ENCODE data around the gene PALM. TPM values are rescaled to one million over a fixed set of nuclear protein-coding genes. Genes with fewer than 3 reads are reported as not detected.
A peak's percentile ranks its signal among the peaks of the same experiment; 100 is the strongest.

The PALM gene
- total RNA-seq, 1 experiment from 2014 or later, result 43.7 TPM

DNA sequence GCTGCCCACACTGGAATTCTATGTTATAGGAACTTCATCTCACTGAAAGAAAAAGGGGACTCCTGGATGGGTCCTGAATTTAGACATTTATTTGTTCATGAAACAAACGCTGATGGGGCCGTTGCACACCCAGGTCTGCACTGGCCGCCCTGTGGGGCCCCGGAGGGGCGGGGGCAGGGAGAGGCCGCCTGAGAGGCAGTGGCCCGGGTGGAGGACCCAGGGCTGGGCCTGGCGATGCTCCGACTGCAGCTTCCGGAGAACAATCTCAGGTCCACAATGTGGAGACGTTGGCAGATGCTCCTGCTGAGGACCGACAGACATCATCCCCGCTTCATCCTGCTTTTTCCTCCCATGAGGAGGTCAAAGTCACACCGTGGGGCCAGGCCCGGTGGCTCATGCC is 72.2 kb downstream of the PALM start (continued):
- TF ChIP-seq ZNF274 (IDR thresholded peaks at IDR 0.05; ENCODE audit: low read depth, low read length), result no peak
- no peak for TF ChIP-seq EZH2 (IDR thresholded peaks at IDR 0.05)
- TF ChIP-seq JUND (IDR thresholded peaks at IDR 0.05), result no peak

DNA sequence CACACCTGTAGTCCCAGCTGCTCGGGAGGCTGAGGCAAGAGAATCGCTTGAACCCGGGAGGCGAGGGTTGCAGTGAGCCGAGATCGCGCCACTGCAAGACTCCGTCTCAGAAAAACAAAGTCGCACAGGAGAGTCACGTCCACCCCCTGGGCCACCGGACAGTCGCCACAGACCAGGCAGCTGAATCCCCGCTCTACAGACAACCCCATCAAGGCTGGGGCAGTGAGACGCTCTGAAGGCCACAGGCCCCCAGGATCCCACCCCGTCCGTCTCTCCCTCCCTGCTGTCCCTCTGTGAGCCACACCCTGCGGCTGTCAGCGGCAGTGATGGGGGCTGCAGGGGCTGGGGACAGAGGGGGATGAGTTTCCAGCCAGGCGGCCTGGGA is 73.1 kb downstream of the PALM start:
- CTCF ChIA-PET, result no interaction called here
- H3K27me3 ChIP-seq (ENCODE audit: insufficient read depth, low read length), result no peaks in the 10 kb centered on the region
- RAD21 ChIA-PET (ENCODE audit: low non-redundant PET in 1 of 2, low total read pairs in 2 of 2, uncharacterized antibody in 2 of 2, unreplicated experiment in 2 of 2), result no interaction called here
- H3K4me3 ChIP-seq (replicated peaks in 1 of 2; ENCODE audit: low read depth in 1 of 2, low read length in 2 of 2), result peak overlapping the region in 1 of 2 experiments; percentile 49; a peak in 2 of 4 replicates
- H3K4me1 ChIP-seq (ENCODE audit: control insufficient read depth in 1 of 2, insufficient read depth in 2 of 2, low read length in 2 of 2), result peaks cover 30 to 38% of the 10 kb centered on the region in 2 experiments
- peak overlapping the region; percentile 93 for H3K4me2 ChIP-seq (ENCODE audit: low read length)
- no peaks in the 10 kb centered on the region for H4K20me1 ChIP-seq (ENCODE audit: insufficient read depth)
- TF ChIP-seq ELF1 (IDR thresholded peaks at IDR 0.05; ENCODE audit: borderline replicate concordance, low read depth) (no peak), CBX3 (IDR thresholded peaks at IDR 0.05; ENCODE audit: low read depth) (no peak), ZFX (IDR thresholded peaks at IDR 0.05) (no peak), POLR2A (IDR thresholded peaks at IDR 0.05; ENCODE audit: borderline replicate concordance, extremely low read depth, insufficient read depth, insufficient read length) (no peak), SIN3A (IDR thresholded peaks at IDR 0.05; ENCODE audit: low read depth) (no peak), SP1 (IDR thresholded peaks at IDR 0.05; ENCODE audit: low read depth) (no peak), SRF (IDR thresholded peaks at IDR 0.05; ENCODE audit: low read depth) (no peak)
- TF ChIP-seq, protein P1, sequence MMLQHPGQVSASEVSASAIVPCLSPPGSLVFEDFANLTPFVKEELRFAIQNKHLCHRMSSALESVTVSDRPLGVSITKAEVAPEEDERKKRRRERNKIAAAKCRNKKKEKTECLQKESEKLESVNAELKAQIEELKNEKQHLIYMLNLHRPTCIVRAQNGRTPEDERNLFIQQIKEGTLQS (IDR thresholded peaks at IDR 0.05), result no peak
- TF ChIP-seq, protein P2, sequence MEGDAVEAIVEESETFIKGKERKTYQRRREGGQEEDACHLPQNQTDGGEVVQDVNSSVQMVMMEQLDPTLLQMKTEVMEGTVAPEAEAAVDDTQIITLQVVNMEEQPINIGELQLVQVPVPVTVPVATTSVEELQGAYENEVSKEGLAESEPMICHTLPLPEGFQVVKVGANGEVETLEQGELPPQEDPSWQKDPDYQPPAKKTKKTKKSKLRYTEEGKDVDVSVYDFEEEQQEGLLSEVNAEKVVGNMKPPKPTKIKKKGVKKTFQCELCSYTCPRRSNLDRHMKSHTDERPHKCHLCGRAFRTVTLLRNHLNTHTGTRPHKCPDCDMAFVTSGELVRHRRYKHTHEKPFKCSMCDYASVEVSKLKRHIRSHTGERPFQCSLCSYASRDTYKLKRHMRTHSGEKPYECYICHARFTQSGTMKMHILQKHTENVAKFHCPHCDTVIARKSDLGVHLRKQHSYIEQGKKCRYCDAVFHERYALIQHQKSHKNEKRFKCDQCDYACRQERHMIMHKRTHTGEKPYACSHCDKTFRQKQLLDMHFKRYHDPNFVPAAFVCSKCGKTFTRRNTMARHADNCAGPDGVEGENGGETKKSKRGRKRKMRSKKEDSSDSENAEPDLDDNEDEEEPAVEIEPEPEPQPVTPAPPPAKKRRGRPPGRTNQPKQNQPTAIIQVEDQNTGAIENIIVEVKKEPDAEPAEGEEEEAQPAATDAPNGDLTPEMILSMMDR (IDR thresholded peaks at IDR 0.05 in 2 of 3, conservative IDR thresholded peaks at IDR 0.05 in 1 of 3; ENCODE audit: borderline replicate concordance in 1 of 3, insufficient read depth in 1 of 3, low read depth in 2 of 3, low read length in 2 of 3), result no peak
- TF ChIP-seq, protein P3, sequence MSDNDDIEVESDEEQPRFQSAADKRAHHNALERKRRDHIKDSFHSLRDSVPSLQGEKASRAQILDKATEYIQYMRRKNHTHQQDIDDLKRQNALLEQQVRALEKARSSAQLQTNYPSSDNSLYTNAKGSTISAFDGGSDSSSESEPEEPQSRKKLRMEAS (IDR thresholded peaks at IDR 0.05), result no peak
- DNase-seq (ENCODE audit: low read depth, low spot score) (no peak), ATAC-seq (no peak; the same call in 1 of the 2 replicates)
- H3K27ac ChIP-seq (ENCODE audit: low read depth, low read length), result peak overlapping the region; percentile 65; the same call in 1 of the 2 replicates
- no peaks in the 10 kb centered on the region for H3K9me3 ChIP-seq (ENCODE audit: control insufficient read depth in 1 of 2, insufficient read depth in 1 of 2, low read depth in 1 of 2, low read length in 2 of 2)
- H3K9me2 ChIP-seq (ENCODE audit: insufficient read depth), result no peaks in the 10 kb centered on the region
- H2AFZ ChIP-seq (ENCODE audit: low read depth, low read length, poor library complexity, severe bottlenecking), result peak overlapping the region; percentile 95
- no TSS peak for BruUV-seq (replicated peaks)
- peak overlapping the region; percentile 55 for H3K9ac ChIP-seq (ENCODE audit: low read length)
- POLR2A ChIA-PET, result no interaction called here
- no peaks in the 10 kb centered on the region for H3K36me3 ChIP-seq (ENCODE audit: control insufficient read depth in 1 of 2, insufficient read depth in 2 of 2, low read length in 2 of 2)
- no peaks in the 10 kb centered on the region for H3K79me2 ChIP-seq (ENCODE audit: insufficient read depth, low read length)
- intact Hi-C loops (cut with micrococcal nuclease), result no loop called here
